ENCODE measurements around the gene GLI1.

Gene GLI1

GRCh38 chr12:57461917-57462250 is 2.3 kb downstream of the GLI1 start:
- no peak for DNase-seq

GRCh38 chr12:57462251-57462911 is 2.8 kb downstream of the GLI1 start:
- peak; percentile 81 for DNase-seq

- no peak for DNase-seq
These were observed 3.3 kb downstream of the GLI1 start for GRCh38 chr12:57462912-57463253.

GRCh38 chr12:57464569-57464968 is 5.0 kb downstream of the GLI1 start:
- no peak for DNase-seq

GRCh38 chr12:57465030-57465746 is 5.6 kb downstream of the GLI1 start:
- DNase-seq, result no peak

GRCh38 chr12:57465747-57466505 is 6.3 kb downstream of the GLI1 start:
- DNase-seq, result no peak

- no peak for DNase-seq
These were observed 7.8 kb downstream of the GLI1 start for GRCh38 chr12:57467212-57467874.

GRCh38 chr12:57467915-57468314 is 8.3 kb downstream of the GLI1 start:
- no peak for DNase-seq

GRCh38 chr12:57469296-57470164 is 9.9 kb downstream of the GLI1 start:
- no peak for DNase-seq

- DNase-seq, result no peak
These were observed 10.8 kb downstream of the GLI1 start for GRCh38 chr12:57470286-57470969.

- no peak for DNase-seq
These were observed 11.5 kb downstream of the GLI1 start for GRCh38 chr12:57470970-57471656.

GRCh38 chr12:57471661-57472060 is 12.1 kb downstream of the GLI1 start:
- DNase-seq, result no peak

- DNase-seq, result no peak
These were observed 12.8 kb downstream of the GLI1 start for GRCh38 chr12:57472391-57472790.

- no peak for DNase-seq
These were observed 13.8 kb downstream of the GLI1 start for GRCh38 chr12:57473392-57473791.

GRCh38 chr12:57473886-57474285 is 14.3 kb downstream of the GLI1 start:
- DNase-seq, result no peak

GRCh38 chr12:57474430-57474829 is 14.8 kb downstream of the GLI1 start:
- DNase-seq, result no peak

GRCh38 chr12:57474862-57475261 is 15.3 kb downstream of the GLI1 start:
- no peak for DNase-seq

- no peak for DNase-seq
These were observed 15.9 kb downstream of the GLI1 start for GRCh38 chr12:57475271-57476161.

- peak; percentile 19 for DNase-seq
These were observed 16.8 kb downstream of the GLI1 start for GRCh38 chr12:57476162-57476992.
